ENCODE measurements around the gene TFF3. TPM values are rescaled to one million over a fixed set of nuclear protein-coding genes. Genes with fewer than 3 reads are reported as not detected.

TFF3 gene
- polyA plus RNA-seq, 1 experiment = not detected

DNA sequence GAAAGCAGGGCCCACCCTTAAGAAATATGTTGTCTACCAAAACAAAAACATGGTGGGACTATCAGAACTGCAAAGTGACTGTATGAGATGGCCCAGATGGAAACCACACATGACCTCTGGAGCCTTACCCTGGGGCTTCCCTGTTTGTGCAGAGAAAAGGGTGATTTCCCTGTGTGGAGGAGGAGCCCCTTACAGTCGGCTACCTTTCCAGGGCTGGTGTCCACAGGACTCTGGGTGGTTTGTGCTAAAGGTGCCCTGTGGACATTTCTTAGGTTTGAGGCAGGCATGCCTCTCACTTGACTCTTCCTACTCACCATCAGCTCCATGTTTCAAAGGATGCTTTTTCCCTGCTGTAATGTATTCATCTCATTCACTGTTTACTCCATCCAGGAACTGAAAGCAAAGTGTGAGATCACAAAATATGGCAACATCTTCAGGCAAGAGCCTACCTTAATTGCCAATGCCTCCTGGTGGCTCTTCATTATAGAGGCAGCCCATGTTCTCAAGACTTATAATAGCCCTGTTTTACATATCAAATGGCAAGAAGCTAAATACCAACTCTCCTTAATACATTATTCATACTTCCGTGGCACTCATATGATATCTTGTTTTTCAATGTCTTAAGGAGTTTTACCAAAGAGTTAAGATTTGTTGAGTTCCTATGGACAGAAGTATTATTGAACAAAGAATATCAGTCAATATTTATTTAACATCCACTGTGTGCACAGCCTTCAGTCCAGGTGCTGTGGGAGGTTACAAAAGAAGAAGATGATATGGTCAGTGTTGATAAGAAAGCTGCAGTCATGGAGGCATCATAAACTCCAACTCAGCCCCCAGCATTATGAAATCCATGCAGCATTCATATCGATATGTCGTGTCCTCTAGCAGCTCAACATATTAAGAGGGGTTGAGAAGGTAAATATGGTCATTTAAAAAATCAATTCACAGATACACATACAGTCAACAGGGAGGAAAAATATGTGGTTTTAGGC is 15.5 kb upstream of the TFF3 start:
- ChIA-PET CTCF (interaction anchor here (0.6 to 1.2 kb wide), 3 partner anchors 8 to 20 kb away, joined by 3 read pairs; no protein-coding TSS in a partner anchor), POLR2A (no interaction called here)
- TF ChIP-seq, protein P1, sequence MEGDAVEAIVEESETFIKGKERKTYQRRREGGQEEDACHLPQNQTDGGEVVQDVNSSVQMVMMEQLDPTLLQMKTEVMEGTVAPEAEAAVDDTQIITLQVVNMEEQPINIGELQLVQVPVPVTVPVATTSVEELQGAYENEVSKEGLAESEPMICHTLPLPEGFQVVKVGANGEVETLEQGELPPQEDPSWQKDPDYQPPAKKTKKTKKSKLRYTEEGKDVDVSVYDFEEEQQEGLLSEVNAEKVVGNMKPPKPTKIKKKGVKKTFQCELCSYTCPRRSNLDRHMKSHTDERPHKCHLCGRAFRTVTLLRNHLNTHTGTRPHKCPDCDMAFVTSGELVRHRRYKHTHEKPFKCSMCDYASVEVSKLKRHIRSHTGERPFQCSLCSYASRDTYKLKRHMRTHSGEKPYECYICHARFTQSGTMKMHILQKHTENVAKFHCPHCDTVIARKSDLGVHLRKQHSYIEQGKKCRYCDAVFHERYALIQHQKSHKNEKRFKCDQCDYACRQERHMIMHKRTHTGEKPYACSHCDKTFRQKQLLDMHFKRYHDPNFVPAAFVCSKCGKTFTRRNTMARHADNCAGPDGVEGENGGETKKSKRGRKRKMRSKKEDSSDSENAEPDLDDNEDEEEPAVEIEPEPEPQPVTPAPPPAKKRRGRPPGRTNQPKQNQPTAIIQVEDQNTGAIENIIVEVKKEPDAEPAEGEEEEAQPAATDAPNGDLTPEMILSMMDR (IDR thresholded peaks at IDR 0.05; ENCODE audit: insufficient read depth, low read depth, low read length) = no peak
- H3K36me3 ChIP-seq (ENCODE audit: control insufficient read depth, insufficient read depth, low read length) = no peaks in the 10 kb centered on the region
- H3K4me3 ChIP-seq (ENCODE audit: low read depth, low read length) = no peak overlapping the region
- DNase-seq (ENCODE audit: low read depth) = no peak
- no peaks in the 10 kb centered on the region for H3K27me3 ChIP-seq (ENCODE audit: control insufficient read depth, insufficient read depth, low read length)

DNA sequence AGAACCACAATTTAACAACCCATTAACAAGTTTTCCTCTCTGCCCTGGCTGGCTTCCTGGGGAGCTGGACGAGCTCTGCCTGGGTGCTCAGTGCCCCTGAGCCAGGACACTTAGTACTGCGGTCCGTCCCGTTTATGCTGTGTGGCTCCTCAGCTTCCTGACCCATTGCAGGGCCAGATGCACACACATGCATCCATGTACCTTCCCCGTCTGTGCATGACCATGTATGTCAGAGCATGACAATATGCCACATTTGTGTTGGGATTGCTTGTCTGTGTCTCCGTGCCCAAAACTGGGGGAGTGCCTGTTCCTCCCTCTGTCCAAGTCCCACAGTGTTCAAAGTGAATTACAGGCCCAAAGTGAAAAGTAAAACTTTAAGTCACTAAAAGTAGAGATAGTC is 9.7 kb upstream of the TFF3 start:
- Histone ChIP-seq H3K27me3 (ENCODE audit: control insufficient read depth, insufficient read depth, low read length) (peaks cover 2% of the 10 kb centered on the region), H3K36me3 (ENCODE audit: control insufficient read depth, insufficient read depth, low read length) (no peaks in the 10 kb centered on the region), H3K4me3 (ENCODE audit: low read depth, low read length) (no peak overlapping the region)
- TF ChIP-seq, protein P1 (IDR thresholded peaks at IDR 0.05; ENCODE audit: insufficient read depth, low read depth, low read length) = no peak
- ChIA-PET CTCF (interaction anchor here (3.1 kb wide), 1 partner anchor 15 kb away, joined by 12 read pairs; no protein-coding TSS in a partner anchor), POLR2A (no interaction called here)
- DNase-seq (ENCODE audit: low read depth) = no peak

DNA sequence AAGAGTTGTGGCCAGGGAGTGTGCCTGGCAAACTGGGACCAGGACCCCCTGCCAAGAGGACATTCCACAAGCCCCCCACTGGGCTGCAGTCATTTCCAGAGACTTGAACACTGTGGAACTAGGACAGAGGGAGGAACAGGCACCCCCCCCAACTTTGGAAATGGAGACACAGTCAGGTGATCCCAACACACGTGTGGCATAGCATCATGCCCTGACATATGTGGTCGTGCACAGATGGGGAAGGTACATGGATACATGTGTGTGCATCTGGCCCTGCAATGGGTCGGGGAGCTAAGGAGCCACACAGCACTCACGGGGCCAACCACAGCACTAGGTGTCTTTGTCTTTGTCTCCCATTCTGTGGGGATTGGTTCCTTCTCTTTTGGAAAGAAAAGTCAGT is 6.6 kb upstream of the TFF3 start:
- CTCF ChIA-PET = interaction anchor here (0.6 to 1.3 kb wide), 2 partner anchors 9 to 187 kb away, joined by 3 to 4 read pairs; no protein-coding TSS in a partner anchor
- POLR2A ChIA-PET = no interaction called here
- TF ChIP-seq, protein P1 (IDR thresholded peaks at IDR 0.05; ENCODE audit: insufficient read depth, low read depth, low read length) = no peak
- H3K4me3 ChIP-seq (ENCODE audit: low read depth, low read length) = no peak overlapping the region
- no peak for DNase-seq (ENCODE audit: low read depth)
- peaks cover 2% of the 10 kb centered on the region for H3K27me3 ChIP-seq (ENCODE audit: control insufficient read depth, insufficient read depth, low read length)
- H3K36me3 ChIP-seq (ENCODE audit: control insufficient read depth, insufficient read depth, low read length) = no peaks in the 10 kb centered on the region

- ChIA-PET POLR2A (no interaction called here), CTCF (interaction anchor here (3.4 kb wide), 1 partner anchor 11 kb away, joined by 19 read pairs; no protein-coding TSS in a partner anchor)
- TF ChIP-seq, protein P1 (IDR thresholded peaks at IDR 0.05; ENCODE audit: insufficient read depth, low read depth, low read length) = no peak
- Histone ChIP-seq H3K27me3 (ENCODE audit: control insufficient read depth, insufficient read depth, low read length) (peaks cover 2% of the 10 kb centered on the region), H3K36me3 (ENCODE audit: control insufficient read depth, insufficient read depth, low read length) (no peaks in the 10 kb centered on the region), H3K4me3 (ENCODE audit: low read depth, low read length) (no peak overlapping the region)
- no peak for DNase-seq (ENCODE audit: low read depth)
Observed at GRCh38 chr21:42321231-42321630, 6.0 kb upstream of the TFF3 start.

DNA sequence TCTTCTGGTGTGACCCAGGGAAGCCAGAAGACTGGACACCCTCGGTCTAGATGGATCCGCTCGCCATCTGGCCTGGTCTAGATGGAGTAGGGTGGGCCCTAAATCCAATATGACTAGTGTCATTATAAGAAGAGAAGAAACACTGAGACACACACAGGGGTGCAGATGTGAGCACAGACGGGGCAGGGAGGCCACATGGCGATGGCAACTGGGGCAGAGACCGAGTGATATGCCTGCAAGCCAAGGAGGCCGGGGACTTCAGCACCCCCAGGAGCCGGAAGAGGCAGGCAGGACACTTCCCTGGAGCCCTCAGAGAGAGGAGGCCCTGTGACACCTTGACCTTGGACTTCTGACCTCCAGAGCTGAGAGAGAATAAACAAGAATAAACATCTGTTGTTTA is 5.6 kb upstream of the TFF3 start:
- no peak overlapping the region for H3K4me3 ChIP-seq (ENCODE audit: low read depth, low read length)
- H3K36me3 ChIP-seq (ENCODE audit: control insufficient read depth, insufficient read depth, low read length) = no peaks in the 10 kb centered on the region
- no peak for DNase-seq (ENCODE audit: low read depth)
- peaks cover 2% of the 10 kb centered on the region for H3K27me3 ChIP-seq (ENCODE audit: control insufficient read depth, insufficient read depth, low read length)
- POLR2A ChIA-PET = no interaction called here
- TF ChIP-seq, protein P1 (IDR thresholded peaks at IDR 0.05; ENCODE audit: insufficient read depth, low read depth, low read length) = no peak
- CTCF ChIA-PET = interaction anchor here (3.4 kb wide), 1 partner anchor 11 kb away, joined by 19 read pairs; no protein-coding TSS in a partner anchor
